IgD-negative memory B cell (primary cell): ENCODE results near the gene VEGFB. TPM values are rescaled to one million over a fixed set of nuclear protein-coding genes. Genes with fewer than 3 reads are reported as not detected.

Experiments used
- H3K27ac Mint-ChIP-seq, 3 donors: one replicate each; pipeline ENCODE4 v1.8.0; 2020 to 2022; ENCODE audit warnings: mild to moderate bottlenecking in 3 of 3, mixed read lengths in 3 of 3, moderate library complexity in 1 of 3
- H3K27me3 Mint-ChIP-seq: one replicate; pipeline ENCODE4 v1.8.0; 2021; ENCODE audit warnings: mixed read lengths
- H3K36me3 Mint-ChIP-seq: one replicate; pipeline ENCODE4 v1.8.0; 2020; ENCODE audit warnings: mild to moderate bottlenecking, mixed read lengths
- H3K4me1 Mint-ChIP-seq, 3 donors: one replicate each; pipeline ENCODE4 v1.8.0; 2020 to 2022; ENCODE audit warnings: mixed read lengths in 3 of 3, mild to moderate bottlenecking in 1 of 3
- H3K4me3 Mint-ChIP-seq, 4 donors: one replicate each; pipeline ENCODE4 v1.8.0; 2020 to 2022; ENCODE audit warnings: mild to moderate bottlenecking in 4 of 4, mixed read lengths in 4 of 4, moderate library complexity in 3 of 4
- H3K9me3 Mint-ChIP-seq, 3 donors: one replicate each; pipeline ENCODE4 v1.8.0; 2020 to 2021; ENCODE audit warnings: mixed read lengths in 3 of 3, mild to moderate bottlenecking in 1 of 3
- polyA plus RNA-seq: library from polyadenylated mRNA; unstranded; fragments of 300-500 nt; fragmentation: Illumina TruSeq; gene quantifications from one replicate; pipeline ENCODE4 v1.2.3, GENCODE V29; 2021

The VEGFB gene
- polyA plus RNA-seq, 1 donor from 2014 or later = 34.8 TPM

- Mint-ChIP-seq H3K9me3 (no peaks in the 10 kb centered on the region), H3K4me1 (peaks cover 0 to 8% (median 8%) of the 10 kb centered on the region in 3 donors), H3K27ac (peak overlapping the region in 1 of 3 donors; percentile 34), H3K27me3 (no peaks in the 10 kb centered on the region), H3K36me3 (no peaks in the 10 kb centered on the region), H3K4me3 (peak overlapping the region; percentile 70 to 94 (median 86))
Measured at GRCh38 chr11:64252003-64252872, 17.9 kb downstream of the VEGFB start.

- Mint-ChIP-seq H3K27ac (no peak overlapping the region), H3K36me3 (no peaks in the 10 kb centered on the region), H3K4me3 (peak overlapping the region in 3 of 4 donors; percentile 21 to 59 (median 28)), H3K27me3 (no peaks in the 10 kb centered on the region), H3K4me1 (peaks cover 0 to 8% (median 5%) of the 10 kb centered on the region in 3 donors), H3K9me3 (no peaks in the 10 kb centered on the region)
Measured at GRCh38 chr11:64253043-64253442, 18.7 kb downstream of the VEGFB start.

GRCh38 chr11:64253481-64253880 lies 19.1 kb downstream of the VEGFB start:
- Mint-ChIP-seq H3K36me3 (no peaks in the 10 kb centered on the region), H3K9me3 (no peaks in the 10 kb centered on the region), H3K27me3 (no peaks in the 10 kb centered on the region), H3K27ac (no peak overlapping the region), H3K4me1 (peaks cover 0 to 8% (median 5%) of the 10 kb centered on the region in 3 donors), H3K4me3 (peak overlapping the region in 1 of 4 donors; percentile 59)

GRCh38 chr11:64254326-64254725 lies 19.9 kb downstream of the VEGFB start:
- Mint-ChIP-seq H3K36me3 (no peaks in the 10 kb centered on the region), H3K9me3 (no peaks in the 10 kb centered on the region), H3K27me3 (no peaks in the 10 kb centered on the region), H3K27ac (no peak overlapping the region), H3K4me3 (peak overlapping the region in 1 of 4 donors; percentile 59), H3K4me1 (peaks cover 0 to 8% (median 5%) of the 10 kb centered on the region in 3 donors)

GRCh38 chr11:64255135-64256128 lies 21.0 kb downstream of the VEGFB start:
- Mint-ChIP-seq H3K27ac (no peak overlapping the region), H3K4me1 (peaks cover 0 to 12% (median 8%) of the 10 kb centered on the region in 3 donors), H3K36me3 (no peaks in the 10 kb centered on the region), H3K27me3 (no peaks in the 10 kb centered on the region), H3K9me3 (no peaks in the 10 kb centered on the region), H3K4me3 (no peak overlapping the region)

DNA sequence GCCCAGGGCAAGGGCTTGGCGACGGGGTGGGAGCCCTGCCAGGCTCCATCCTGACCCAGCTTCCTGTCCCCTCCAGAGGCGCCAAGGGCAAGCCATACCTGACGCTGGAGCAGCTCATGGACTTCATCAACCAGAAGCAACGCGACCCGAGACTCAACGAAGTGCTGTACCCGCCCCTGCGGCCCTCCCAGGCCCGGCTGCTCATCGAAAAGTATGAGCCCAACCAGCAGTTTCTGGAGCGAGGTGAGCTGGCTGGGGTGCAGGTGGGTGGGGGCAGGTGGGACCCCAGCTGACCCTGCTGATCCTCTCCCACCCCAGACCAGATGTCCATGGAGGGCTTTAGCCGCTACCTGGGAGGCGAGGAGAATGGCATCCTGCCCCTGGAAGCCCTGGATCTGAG lies 21.9 kb downstream of the VEGFB start:
- peaks cover 0 to 11% (median 8%) of the 10 kb centered on the region in 3 donors for H3K4me1 Mint-ChIP-seq
- no peak overlapping the region for H3K27ac Mint-ChIP-seq
- H3K36me3 Mint-ChIP-seq = no peaks in the 10 kb centered on the region
- H3K4me3 Mint-ChIP-seq = no peak overlapping the region
- H3K27me3 Mint-ChIP-seq = no peaks in the 10 kb centered on the region
- H3K9me3 Mint-ChIP-seq = no peaks in the 10 kb centered on the region

DNA sequence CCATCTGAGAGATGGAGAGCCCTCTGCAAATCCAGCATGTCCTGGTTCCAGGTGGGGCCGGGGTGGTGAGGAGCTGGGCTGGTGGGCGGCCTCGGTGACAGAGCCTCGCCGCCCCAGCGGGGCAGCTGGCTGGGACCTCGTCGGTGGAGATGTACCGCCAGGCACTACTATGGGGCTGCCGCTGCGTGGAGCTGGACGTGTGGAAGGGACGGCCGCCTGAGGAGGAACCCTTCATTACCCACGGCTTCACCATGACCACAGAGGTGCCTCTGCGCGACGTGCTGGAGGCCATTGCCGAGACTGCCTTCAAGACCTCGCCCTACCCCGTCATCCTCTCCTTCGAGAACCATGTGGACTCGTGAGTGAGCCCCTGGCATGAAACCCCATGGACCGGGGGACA lies 24.0 kb downstream of the VEGFB start:
- no peaks in the 10 kb centered on the region for H3K9me3 Mint-ChIP-seq
- peaks cover 2% of the 10 kb centered on the region for H3K36me3 Mint-ChIP-seq

DNA sequence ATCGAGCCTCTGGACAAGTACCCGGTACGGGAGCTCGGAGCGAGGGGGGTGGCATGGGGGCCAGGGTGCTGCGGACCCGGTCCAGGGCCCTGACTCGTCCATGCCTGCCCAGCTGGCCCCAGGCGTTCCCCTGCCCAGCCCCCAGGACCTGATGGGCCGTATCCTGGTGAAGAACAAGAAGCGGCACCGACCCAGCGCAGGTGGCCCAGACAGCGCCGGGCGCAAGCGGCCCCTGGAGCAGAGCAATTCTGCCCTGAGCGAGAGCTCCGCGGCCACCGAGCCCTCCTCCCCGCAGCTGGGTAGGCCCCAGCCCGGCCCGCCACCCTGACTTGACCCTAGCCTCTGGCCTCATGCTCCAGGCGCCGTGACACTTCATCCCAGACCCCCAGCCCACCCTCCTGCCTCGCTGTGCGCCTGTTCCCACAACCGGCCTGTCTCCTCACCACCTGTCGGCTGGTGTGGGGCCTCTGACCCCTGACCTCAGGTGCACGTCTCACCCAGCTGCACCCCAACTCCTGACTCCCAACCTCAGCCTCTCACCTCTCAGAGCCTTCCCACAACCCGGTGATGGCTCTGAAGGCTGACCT lies 24.7 kb downstream of the VEGFB start:
- Mint-ChIP-seq H3K9me3 (no peaks in the 10 kb centered on the region), H3K27me3 (no peaks in the 10 kb centered on the region), H3K4me1 (peaks cover 0 to 7% (median 3%) of the 10 kb centered on the region in 3 donors), H3K4me3 (peak overlapping the region in 1 of 4 donors; percentile 68), H3K27ac (peak overlapping the region in 1 of 3 donors; percentile 54), H3K36me3 (peaks cover 2% of the 10 kb centered on the region)

More for the DNA sequence above, 24.0 kb downstream of the VEGFB start:
- Mint-ChIP-seq H3K27me3 (no peaks in the 10 kb centered on the region), H3K27ac (no peak overlapping the region), H3K4me3 (no peak overlapping the region), H3K4me1 (peaks cover 0 to 7% (median 3%) of the 10 kb centered on the region in 3 donors)

DNA sequence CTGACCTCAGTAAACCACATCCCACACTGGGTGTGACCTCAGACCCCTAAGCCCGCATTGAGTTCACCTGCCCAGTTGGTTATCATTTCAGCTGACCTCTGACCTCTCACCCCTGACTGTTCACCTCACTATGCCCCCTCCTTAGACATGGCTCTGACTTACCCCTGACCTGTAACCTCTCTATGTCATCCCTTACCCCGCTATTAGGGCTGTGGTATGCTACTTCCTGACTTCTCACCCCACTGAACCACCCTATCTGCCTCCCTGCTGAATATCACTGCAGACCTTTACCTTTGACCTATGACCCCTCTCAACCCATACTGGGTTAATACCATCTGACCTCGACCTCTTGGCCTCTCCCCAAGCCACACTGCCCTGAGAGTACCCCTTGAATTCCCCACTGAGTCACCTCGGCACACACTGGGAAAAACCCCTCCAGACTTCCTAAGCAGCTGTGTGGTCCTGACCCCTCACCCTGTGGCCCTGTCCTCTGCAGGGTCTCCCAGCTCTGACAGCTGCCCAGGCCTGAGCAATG lies 25.2 kb downstream of the VEGFB start:
- Mint-ChIP-seq H3K27me3 (no peaks in the 10 kb centered on the region), H3K27ac (peak overlapping the region in 2 of 3 donors; percentile 54 to 66), H3K9me3 (no peaks in the 10 kb centered on the region), H3K4me3 (peak overlapping the region in 2 of 4 donors; percentile 6 to 68), H3K4me1 (peaks cover 0 to 7% (median 3%) of the 10 kb centered on the region in 3 donors), H3K36me3 (peaks cover 2% of the 10 kb centered on the region)

DNA sequence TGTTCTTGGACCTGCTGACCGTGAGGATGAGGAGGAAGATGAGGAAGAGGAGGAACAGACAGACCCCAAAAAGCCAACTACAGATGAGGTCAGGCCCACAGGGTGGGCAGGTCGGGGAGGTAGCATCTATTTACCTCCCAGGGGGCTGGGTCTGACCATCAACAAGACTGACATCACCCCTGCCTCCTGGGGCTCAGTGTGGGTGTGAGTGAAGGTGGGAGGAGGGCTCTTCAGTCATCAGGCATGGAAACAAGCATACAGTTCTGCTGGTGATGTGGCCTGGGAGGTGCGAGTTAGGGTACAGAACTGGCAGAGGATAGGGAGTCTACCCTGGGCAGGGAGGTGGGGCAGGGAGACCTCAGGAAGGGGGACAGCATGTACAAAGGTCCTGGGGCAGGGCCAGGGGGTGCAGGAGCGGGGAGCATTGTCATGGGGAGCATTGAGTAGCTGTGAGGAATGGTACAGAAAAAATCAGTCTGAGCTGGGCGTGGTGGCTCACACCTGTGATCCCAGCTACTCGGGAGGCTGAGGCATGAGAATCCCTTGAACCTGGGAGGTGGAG lies 25.8 kb downstream of the VEGFB start:
- no peaks in the 10 kb centered on the region for H3K27me3 Mint-ChIP-seq
- peaks cover 2% of the 10 kb centered on the region for H3K36me3 Mint-ChIP-seq
- peaks cover 0 to 7% (median 3%) of the 10 kb centered on the region in 3 donors for H3K4me1 Mint-ChIP-seq
- H3K9me3 Mint-ChIP-seq = no peaks in the 10 kb centered on the region
- no peak overlapping the region for H3K4me3 Mint-ChIP-seq
- H3K27ac Mint-ChIP-seq = no peak overlapping the region

DNA sequence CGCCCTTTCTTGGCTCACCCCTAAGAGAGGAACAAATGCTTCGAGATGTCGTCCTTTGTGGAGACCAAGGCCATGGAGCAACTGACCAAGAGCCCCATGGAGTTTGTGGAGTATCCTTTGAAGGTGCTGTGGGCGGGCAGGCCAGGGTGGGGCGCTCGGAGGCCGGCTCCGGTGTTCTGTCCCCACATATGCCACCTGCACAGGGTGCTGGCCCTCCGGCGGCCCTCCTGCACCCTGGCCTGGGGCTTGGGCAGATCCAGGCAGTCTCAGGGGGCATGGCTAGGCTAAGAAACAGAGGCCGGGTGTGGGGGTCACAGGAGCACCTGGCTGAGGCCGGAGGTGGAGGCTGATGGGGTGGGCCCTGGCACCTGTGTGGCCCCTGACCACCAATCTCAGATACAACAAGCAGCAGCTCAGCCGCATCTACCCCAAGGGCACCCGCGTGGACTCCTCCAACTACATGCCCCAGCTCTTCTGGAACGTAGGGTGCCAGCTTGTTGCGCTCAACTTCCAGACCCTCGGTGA lies 27.2 kb downstream of the VEGFB start:
- Mint-ChIP-seq H3K4me1 (peaks cover 0 to 7% (median 3%) of the 10 kb centered on the region in 3 donors), H3K36me3 (peaks cover 2% of the 10 kb centered on the region), H3K27me3 (no peaks in the 10 kb centered on the region), H3K9me3 (no peaks in the 10 kb centered on the region), H3K27ac (no peak overlapping the region), H3K4me3 (no peak overlapping the region)

GRCh38 chr11:64262271-64263002 lies 28.1 kb downstream of the VEGFB start:
- H3K9me3 Mint-ChIP-seq = no peaks in the 10 kb centered on the region
- peaks cover 2% of the 10 kb centered on the region for H3K36me3 Mint-ChIP-seq
- peaks cover 0 to 7% (median 3%) of the 10 kb centered on the region in 3 donors for H3K4me1 Mint-ChIP-seq
- H3K4me3 Mint-ChIP-seq = no peak overlapping the region
- no peaks in the 10 kb centered on the region for H3K27me3 Mint-ChIP-seq
- H3K27ac Mint-ChIP-seq = no peak overlapping the region
